Transverse colon (tissue), 4 donors: ENCODE data around the gene HOXB2. TPM values are rescaled to one million over a fixed set of nuclear protein-coding genes. Genes with fewer than 3 reads are reported as not detected.

Source experiments
- DNase-seq: peaks from one replicate; pipeline ENCODE4 v3.0.0-alpha.2; 2019
- H3K27ac ChIP-seq, 4 donors: fragments of 200-600 bp; sonication (generic); 2 replicates each; pipeline ENCODE4 v1.5.1; 2016 to 2018; ENCODE audit warnings: inconsistent platforms in 4 of 4
- H3K27me3 ChIP-seq: fragments of 200-600 bp; sonication (generic); 2 replicates; pipeline ENCODE4 v1.5.1; 2017; ENCODE audit warnings: inconsistent platforms
- H3K36me3 ChIP-seq, 4 donors: fragments of 200-600 bp; sonication (generic); 2 replicates each; pipeline ENCODE4 v1.5.1; 2017 to 2019; ENCODE audit warnings: inconsistent platforms in 4 of 4
- H3K4me1 ChIP-seq, 4 donors: fragments of 200-600 bp; sonication (generic); 2 replicates each; pipeline ENCODE4 v1.5.1; 2017 to 2020; ENCODE audit warnings: inconsistent platforms in 4 of 4
- H3K4me3 ChIP-seq, 4 donors: fragments of 200-600 bp; sonication (generic); 1 replicate in 1 of 4; 2 replicates in 3 of 4; pipeline versions ENCODE4 v1.5.1 to v1.6.1; 2017 to 2019; ENCODE audit warnings: inconsistent platforms in 4 of 4
- H3K9me3 ChIP-seq, 2 donors: fragments of 200-600 bp; sonication (generic); 2 replicates each; pipeline ENCODE4 v1.5.1; 2017 to 2019; ENCODE audit warnings: inconsistent platforms in 2 of 2
- EP300 ChIP-seq: sonication (generic); formaldehyde crosslinking; IDR thresholded peaks from one replicate; pipeline ENCODE4 v1.6.1; 2017; ENCODE audit warnings: antibody characterized with exemption, low read depth
- POLR2A ChIP-seq: fragments of 450-650 bp; IDR thresholded peaks from one replicate; pipeline ENCODE4 v1.6.1; 2016; ENCODE audit warnings: antibody characterized with exemption, mild to moderate bottlenecking, moderate library complexity
- POLR2AphosphoS5 ChIP-seq, 3 donors: sonication (generic); formaldehyde crosslinking; IDR thresholded peaks; one replicate each; pipeline ENCODE4 v1.6.1; 2016; ENCODE audit warnings: antibody characterized with exemption in 3 of 3
- WGBS, 2 donors: methylation state at CpG; one replicate each; pipeline ENCODE4 v1.1.5; 2018; ENCODE audit warnings: low coverage in 1 of 2; 5-methylcytosine and 5-hydroxymethylcytosine counted together
- in situ Hi-C, 4 donors: fragments of 200-750 bp; cut with MboI; loops; one replicate each; pipeline versions ENCODE4 v1.15.0 to v1.15.1; 2017; ENCODE audit warnings: low sequenced_read_pairs in 3 of 4, low pct_ligation_motif_present in 1 of 4, low pct_unique_long_range_greater_than_20kb in 1 of 4
- intact Hi-C: fragments of 100-400 bp; cut with DNase I; formaldehyde crosslinking; loops from one replicate; pipeline ENCODE4 v1.15.1; 2023; ENCODE audit warnings: low total_unique reads
- total RNA-seq, 4 donors: library from RNA; depleted of rRNA; stranded (reverse); fragments of >200 nt; gene quantifications; one replicate each; pipeline ENCODE4 v1.1.0, GENCODE V29; 2016
- TF ChIP-seq, protein P1 (sequence below), 5 experiments: fragments of 200-600 bp in 3 of 5; fragments of 450-650 bp in 2 of 5; sonication (generic) in 3 of 5; IDR thresholded peaks; 1 replicate in 2 of 5; 2 replicates in 3 of 5; pipeline ENCODE4 v1.5.1; 2016 to 2017; ENCODE audit warnings: antibody characterized with exemption in 5 of 5, inconsistent platforms in 3 of 5, mild to moderate bottlenecking in 2 of 5, moderate library complexity in 1 of 5

HOXB2 gene
- total RNA-seq, 4 donors from 2014 or later = 13.5 to 93.9 (median 13.8) TPM; not detected in 1

DNA sequence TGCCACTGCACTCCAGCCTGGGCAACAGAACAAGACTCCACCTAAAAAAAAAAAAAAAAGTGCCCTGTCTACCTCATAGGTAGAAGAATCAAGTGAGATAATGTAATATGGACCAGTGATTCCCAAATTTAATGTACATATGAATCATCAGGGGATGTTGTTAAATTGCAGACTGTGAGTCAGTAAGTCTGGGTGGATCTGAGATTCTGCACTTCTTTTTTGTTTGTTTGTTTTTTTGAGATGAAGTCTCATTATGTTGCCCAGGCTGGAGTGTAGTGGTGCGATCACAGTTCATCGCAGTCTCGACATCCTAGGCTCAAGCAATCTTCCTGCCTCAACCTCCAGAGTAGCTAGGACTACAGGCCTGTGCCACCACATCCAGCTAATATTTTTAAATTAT lies 45.7 kb downstream of the HOXB2 start:
- no peaks in the 10 kb centered on the region for H3K9me3 ChIP-seq
- no peak overlapping the region for H3K4me3 ChIP-seq
- no peak for TF ChIP-seq EP300
- TF ChIP-seq, protein P1, sequence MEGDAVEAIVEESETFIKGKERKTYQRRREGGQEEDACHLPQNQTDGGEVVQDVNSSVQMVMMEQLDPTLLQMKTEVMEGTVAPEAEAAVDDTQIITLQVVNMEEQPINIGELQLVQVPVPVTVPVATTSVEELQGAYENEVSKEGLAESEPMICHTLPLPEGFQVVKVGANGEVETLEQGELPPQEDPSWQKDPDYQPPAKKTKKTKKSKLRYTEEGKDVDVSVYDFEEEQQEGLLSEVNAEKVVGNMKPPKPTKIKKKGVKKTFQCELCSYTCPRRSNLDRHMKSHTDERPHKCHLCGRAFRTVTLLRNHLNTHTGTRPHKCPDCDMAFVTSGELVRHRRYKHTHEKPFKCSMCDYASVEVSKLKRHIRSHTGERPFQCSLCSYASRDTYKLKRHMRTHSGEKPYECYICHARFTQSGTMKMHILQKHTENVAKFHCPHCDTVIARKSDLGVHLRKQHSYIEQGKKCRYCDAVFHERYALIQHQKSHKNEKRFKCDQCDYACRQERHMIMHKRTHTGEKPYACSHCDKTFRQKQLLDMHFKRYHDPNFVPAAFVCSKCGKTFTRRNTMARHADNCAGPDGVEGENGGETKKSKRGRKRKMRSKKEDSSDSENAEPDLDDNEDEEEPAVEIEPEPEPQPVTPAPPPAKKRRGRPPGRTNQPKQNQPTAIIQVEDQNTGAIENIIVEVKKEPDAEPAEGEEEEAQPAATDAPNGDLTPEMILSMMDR (IDR thresholded peaks at IDR 0.05) = no peak
- TF ChIP-seq POLR2AphosphoS5 (IDR thresholded peaks at IDR 0.05) = no peak
- TF ChIP-seq POLR2A = no peak
- H3K36me3 ChIP-seq = no peaks in the 10 kb centered on the region
- in situ Hi-C loops (loop anchor here in 1 of 4 donors (10.0 kb wide), 1 partner anchor 96 kb away; the partner anchor contains the start of genes HOXB3 and HOXB5), intact Hi-C loops (no loop called here)
- H3K27me3 ChIP-seq = no peaks in the 10 kb centered on the region
- no peak for DNase-seq
- 97% methylated on average over 3 of the region's 3 CpGs; no CpG with 5 or more reads in 1 of the 2 donors for WGBS, 2 donors
- H3K27ac ChIP-seq = no peak overlapping the region
- peaks cover 0 to 7% (median 2%) of the 10 kb centered on the region in 4 donors for H3K4me1 ChIP-seq

DNA sequence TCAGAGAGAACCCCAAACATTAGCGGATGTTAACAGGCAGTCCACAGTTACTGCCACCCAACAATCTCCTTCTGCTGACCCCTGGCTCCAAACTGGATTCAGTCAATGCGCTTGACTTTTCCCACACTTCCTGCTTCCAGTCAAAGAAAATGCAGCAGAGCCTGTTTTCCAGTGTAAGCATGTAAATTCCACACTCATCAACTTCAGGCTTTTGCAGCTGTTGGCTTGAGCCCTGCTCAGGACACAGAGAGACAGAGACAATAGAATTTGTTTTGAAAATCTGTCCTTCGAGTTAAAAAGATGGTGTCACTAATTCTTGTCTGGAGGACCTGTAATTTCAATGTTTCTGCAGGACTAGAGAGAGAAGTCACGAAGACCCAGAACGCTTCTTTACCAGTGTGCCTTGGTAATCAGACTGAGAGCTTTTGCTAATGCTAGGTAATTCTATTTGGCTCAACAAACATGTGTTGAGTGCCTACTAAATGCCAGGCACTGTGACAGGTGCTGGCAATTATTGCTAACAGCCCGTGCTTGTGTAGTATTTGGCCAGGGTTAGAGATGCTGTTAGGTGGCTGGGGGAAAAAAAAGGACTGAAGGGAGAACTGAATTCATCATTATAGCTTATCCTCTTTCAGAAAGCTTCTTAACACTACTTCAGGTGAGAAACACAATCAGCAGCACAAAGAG lies 46.6 kb downstream of the HOXB2 start:
- WGBS, 2 donors = 55 to 64% methylated on average over 5 to 6 of the region's 6 CpGs
- Histone ChIP-seq H3K27ac (no peak overlapping the region), H3K4me1 (peaks cover 0 to 8% (median 2%) of the 10 kb centered on the region in 4 donors), H3K27me3 (peaks cover under 1% of the 10 kb centered on the region), H3K9me3 (no peaks in the 10 kb centered on the region), H3K4me3 (no peak overlapping the region), H3K36me3 (no peaks in the 10 kb centered on the region)
- DNase-seq = no peak
- in situ Hi-C loops (loop anchor here in 1 of 4 donors (10.0 kb wide), 1 partner anchor 96 kb away; the partner anchor contains the start of genes HOXB3 and HOXB5), intact Hi-C loops (no loop called here)
- TF ChIP-seq, protein P1 (IDR thresholded peaks at IDR 0.05) = no peak
- TF ChIP-seq POLR2AphosphoS5 (IDR thresholded peaks at IDR 0.05) (no peak), POLR2A (no peak), EP300 (no peak)

DNA sequence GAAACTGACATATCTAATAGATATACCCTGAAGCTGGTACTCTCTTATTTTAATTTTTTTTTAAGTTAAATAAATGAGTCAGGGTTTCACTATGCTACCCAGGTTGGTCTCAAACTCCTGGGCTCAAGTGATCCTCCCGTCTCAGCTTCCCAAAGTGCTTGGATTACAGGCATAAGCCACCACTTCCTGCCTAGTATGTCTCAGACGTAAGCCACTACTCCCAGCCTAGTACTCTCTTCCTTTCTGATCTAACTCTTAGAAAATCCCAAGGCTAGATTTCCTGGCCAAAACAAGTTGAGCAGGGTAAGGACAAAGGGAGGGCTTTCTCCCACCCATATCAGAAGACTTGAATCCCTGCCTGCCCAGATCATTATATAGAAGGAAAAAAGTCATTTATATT lies 47.8 kb downstream of the HOXB2 start:
- Histone ChIP-seq H3K27ac (no peak overlapping the region), H3K27me3 (peaks cover 6% of the 10 kb centered on the region), H3K36me3 (no peaks in the 10 kb centered on the region), H3K4me3 (no peak overlapping the region), H3K4me1 (peaks cover 5 to 20% (median 11%) of the 10 kb centered on the region in 4 donors), H3K9me3 (no peaks in the 10 kb centered on the region)
- no peak for DNase-seq
- intact Hi-C loops (no loop called here), in situ Hi-C loops (loop anchor here in 1 of 4 donors (10.0 kb wide), 1 partner anchor 98 kb away; the partner anchor contains the start of genes HOXB3 and HOXB5)
- WGBS, 2 donors = 48 to 68% methylated on average over 2 of the region's 2 CpGs
- TF ChIP-seq POLR2A (no peak), POLR2AphosphoS5 (IDR thresholded peaks at IDR 0.05) (no peak), EP300 (no peak)
- TF ChIP-seq, protein P1 (IDR thresholded peaks at IDR 0.05) = no peak

DNA sequence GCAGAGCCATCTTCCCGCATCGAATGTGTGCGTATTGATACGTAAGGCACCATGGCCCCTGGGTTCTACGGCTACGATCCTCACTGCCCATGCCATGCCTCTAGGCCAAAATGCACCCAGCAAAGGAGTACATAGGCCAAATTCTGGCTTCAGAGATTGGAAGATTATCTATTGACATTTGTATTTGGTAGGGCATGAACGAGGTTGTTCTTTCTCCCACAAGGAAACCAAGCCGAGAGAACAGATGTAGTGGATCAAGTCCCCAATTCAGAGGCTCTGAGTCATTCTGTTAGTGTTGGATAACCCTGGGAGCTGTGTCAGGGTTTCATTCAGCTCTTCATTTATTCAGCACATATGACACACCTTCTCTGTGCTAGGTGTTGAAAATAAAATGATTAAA lies 50.6 kb downstream of the HOXB2 start:
- WGBS, 2 donors = 81 to 89% methylated on average over 3 to 8 of the region's 8 CpGs
- in situ Hi-C loops = loop anchor here in 2 of 4 donors (5.0 to 10.0 kb wide), 2 partner anchors 98 to 100 kb away; partner anchors contain the start of genes HOXB3 (in 2 of the 2) and HOXB5 (in 2 of the 2)
- Histone ChIP-seq H3K27ac (no peak overlapping the region), H3K4me1 (peaks cover 9 to 26% (median 13%) of the 10 kb centered on the region in 4 donors), H3K36me3 (no peaks in the 10 kb centered on the region), H3K27me3 (peaks cover 6% of the 10 kb centered on the region), H3K9me3 (no peaks in the 10 kb centered on the region), H3K4me3 (no peak overlapping the region)
- DNase-seq = no peak
- intact Hi-C loops = loop anchor here (5.0 kb wide), 1 partner anchor 48 kb away; no protein-coding TSS in a partner anchor
- TF ChIP-seq EP300 = no peak
- TF ChIP-seq, protein P1 (IDR thresholded peaks at IDR 0.05) = no peak
- no peak for TF ChIP-seq POLR2A
- no peak for TF ChIP-seq POLR2AphosphoS5 (IDR thresholded peaks at IDR 0.05)

Other genes starting within 250 kb of the HOXB2 start
- 1 to 10 TPM in 3 of 4 donors, not detected in 1; 1.2 to 6.4 (median 4.9) TPM for gene SKAP1, start 114.9 kb downstream of the HOXB2 start, total RNA-seq
- gene HOXB1, start 14.1 kb downstream of the HOXB2 start, total RNA-seq = not detected
- 1 to 10 TPM in 3 of 4 donors, not detected in 1; 1.9 to 4.8 (median 2.0) TPM for gene HOXB4, start 33.2 kb upstream of the HOXB2 start, total RNA-seq
- 10 to 100 TPM; 25.7 to 57.1 (median 34.9) TPM for gene HOXB3, start 45.1 kb upstream of the HOXB2 start, total RNA-seq
- 10 to 100 TPM; 10.5 to 35.4 (median 18.7) TPM for gene HOXB5, start 48.7 kb upstream of the HOXB2 start, total RNA-seq
- gene HOXB6, start 59.9 kb upstream of the HOXB2 start, total RNA-seq = 10 to 100 TPM; 42.7 to 78.4 (median 62.5) TPM
- gene HOXB7, start 65.9 kb upstream of the HOXB2 start, total RNA-seq = 10 to 100 TPM in 3 of 4 donors, not detected in 1; 11.2 to 20.9 (median 16.7) TPM
- gene HOXB8, start 70.2 kb upstream of the HOXB2 start, total RNA-seq = 10 to 100 TPM in 2 of 4 donors, 1 to 10 TPM in 2; 1.8 to 21.3 (median 8.9) TPM
- gene HOXB9, start 81.2 kb upstream of the HOXB2 start, total RNA-seq = 10 to 100 TPM; 19.8 to 54.3 (median 29.4) TPM
- 1 to 10 TPM in 1 of 4 donors, not detected in 3; 4.4 TPM for gene PRAC1, start 177.4 kb upstream of the HOXB2 start, total RNA-seq
- 1 to 10 TPM in 1 of 4 donors, not detected in 3; 4.1 TPM for gene PRAC2, start 178.1 kb upstream of the HOXB2 start, total RNA-seq
- gene HOXB13, start 183.6 kb upstream of the HOXB2 start, total RNA-seq = 1 to 10 TPM; 1.2 to 5.7 (median 3.5) TPM